Measurements from ENCODE around the gene POLR2M. TPM values are rescaled to one million over a fixed set of nuclear protein-coding genes. Genes with fewer than 3 reads are reported as not detected.

The POLR2M gene
- total and polyA plus RNA-seq, 10 of the 15 experiments (the other 5 are each of a cell fraction or from before 2014, with no cell fraction given) = 5.8 to 364 (median 23.7) TPM

GRCh38 chr15:57706405-57707209 is at the start of gene POLR2M (continued):
- TF ChIP-seq ZBTB11 (CRISPR knock-in tag; IDR thresholded peaks at IDR 0.05) (peak; percentile 29; the same call in 1 of the 2 replicates), JUND (IDR thresholded peaks at IDR 0.05; ENCODE audit: low read depth, low read length) (no peak), SMAD1 (IDR thresholded peaks at IDR 0.05; ENCODE audit: low read depth, partially characterized antibody) (peak; percentile 43), POU2F2 (IDR thresholded peaks at IDR 0.05; ENCODE audit: borderline replicate concordance, low read depth, low read length) (no peak), FOS (IDR thresholded peaks at IDR 0.05; ENCODE audit: borderline replicate concordance, extremely low read depth, insufficient read length) (no peak), ZNF687 (IDR thresholded peaks at IDR 0.05) (peak; percentile 91), HDGF (IDR thresholded peaks at IDR 0.05) (no peak), ZNF217 (IDR thresholded peaks at IDR 0.05) (no peak), NKRF (conservative IDR thresholded peaks at IDR 0.05) (0 out of 2 replicates have a peak, but pooled peaks have one; percentile 64), POLR2AphosphoS5 (IDR thresholded peaks at IDR 0.05; ENCODE audit: low read length) (peak; percentile 70), DPF2 (IDR thresholded peaks at IDR 0.05) (peak; percentile 61; the same call in 1 of the 2 replicates), BACH1 (IDR thresholded peaks at IDR 0.05; ENCODE audit: borderline replicate concordance) (no peak), TBL1XR1 (IDR thresholded peaks at IDR 0.05; ENCODE audit: low read depth, low read length) (0 out of 2 replicates have a peak, but pooled peaks have one; percentile 28), CBX3 (IDR thresholded peaks at IDR 0.05; ENCODE audit: borderline replicate concordance, low read depth) (no peak), TARDBP (IDR thresholded peaks at IDR 0.05; ENCODE audit: borderline replicate concordance) (peak; percentile 96), ETV6 (conservative IDR thresholded peaks at IDR 0.05 in 1 of 2, IDR thresholded peaks at IDR 0.05 in 1 of 2; ENCODE audit: borderline replicate concordance in 1 of 2, low read depth in 1 of 2) (peak in 1 of 2 experiments; percentile 64; a peak in 1 of 4 replicates), CREM (IDR thresholded peaks at IDR 0.05; ENCODE audit: low read depth) (peak; percentile 98), TCF12 (IDR thresholded peaks at IDR 0.05; ENCODE audit: low read depth, low read length) (peak; percentile 38; the same call in 1 of the 2 replicates), SMC3 (IDR thresholded peaks at IDR 0.05; ENCODE audit: borderline replicate concordance, low read length) (no peak)
